A673 (cell line): ENCODE results near the gene VCP. TPM values are rescaled to one million over a fixed set of nuclear protein-coding genes. Genes with fewer than 3 reads are reported as not detected.

ENCODE experiments used
- BruUV-seq: library from RNA; stranded (reverse); fragments of 400-500 nt; replicated peaks from 2 replicates; lab custom pipeline; 2021; lab: Mats Ljungman, UMichigan
- CTCF ChIA-PET: fragments of 300-600 bp; sonication (Branson Sonifier 250); formaldehyde crosslinking; loops from one replicate; lab custom pipeline; 2022; ENCODE audit warnings: antibody characterized with exemption; lab: Charles Lee
- POLR2A ChIA-PET: fragments of 300-600 bp; sonication (Branson Sonifier 250); formaldehyde crosslinking; loops from one replicate; lab custom pipeline; 2022; ENCODE audit warnings: antibody characterized with exemption; ENCODE audit not compliant: low non-redundant PET; lab: Charles Lee
- DNase-seq: peaks from one replicate; pipeline ENCODE4 v3.0.0-alpha.2; 2015; ENCODE audit warnings: low spot score
- H3K27ac ChIP-seq: fragments of 200-600 bp; sonication (generic); 2 replicates; pipeline ENCODE4 v1.5.1; 2016; ENCODE audit warnings: mixed run types, low read depth, mild to moderate bottlenecking, mixed read lengths, antibody characterized with exemption, low read length; ENCODE audit not compliant: poor library complexity, severe bottlenecking
- H3K27me3 ChIP-seq: fragments of 200-600 bp; sonication (generic); replicated peaks from 2 replicates; pipeline ENCODE4 v1.6.1; 2017; ENCODE audit warnings: mixed run types, low read depth, mild to moderate bottlenecking, mixed read lengths, antibody characterized with exemption, low read length; ENCODE audit not compliant: insufficient read depth, poor library complexity
- H3K36me3 ChIP-seq: fragments of 200-600 bp; sonication (generic); 2 replicates; pipeline ENCODE4 v1.6.1; 2016; ENCODE audit warnings: mixed run types, mild to moderate bottlenecking, mixed read lengths, antibody characterized with exemption, low read length; ENCODE audit not compliant: insufficient read depth, poor library complexity, severe bottlenecking
- H3K4me1 ChIP-seq: fragments of 200-600 bp; sonication (generic); 2 replicates; pipeline ENCODE4 v1.6.1; 2017; ENCODE audit warnings: mixed run types, mild to moderate bottlenecking, mixed read lengths, antibody characterized with exemption, low read length; ENCODE audit not compliant: insufficient read depth, poor library complexity, severe bottlenecking
- H3K4me3 ChIP-seq: fragments of 200-600 bp; sonication (generic); 2 replicates; pipeline ENCODE4 v1.5.1; 2016; ENCODE audit warnings: low read depth, mixed run types, mild to moderate bottlenecking, mixed read lengths, low read length; ENCODE audit not compliant: poor library complexity, severe bottlenecking
- H3K9me3 ChIP-seq: fragments of 200-600 bp; sonication (generic); 2 replicates; pipeline ENCODE4 v1.6.1; 2016; ENCODE audit warnings: mixed run types, low read depth, mild to moderate bottlenecking, mixed read lengths, antibody characterized with exemption, low read length; ENCODE audit not compliant: poor library complexity, severe bottlenecking
- CTCF ChIP-seq: fragments of 300-800, 200-600 bp; sonication (generic); conservative IDR thresholded peaks from 2 replicates; pipeline ENCODE4 v1.5.1; 2017; ENCODE audit warnings: low read depth, mild to moderate bottlenecking, antibody characterized with exemption, low read length, moderate library complexity, mixed read lengths
- EZH2 ChIP-seq: fragments of 200-600 bp; sonication (generic); IDR thresholded peaks from 2 replicates; pipeline ENCODE4 v1.6.1; 2017; ENCODE audit warnings: borderline replicate concordance, low read depth, mild to moderate bottlenecking, mixed read lengths, antibody characterized with exemption, low read length; ENCODE audit not compliant: poor library complexity, severe bottlenecking
- intact Hi-C: fragments of 100-400 bp; cut with micrococcal nuclease; formaldehyde crosslinking; loops from one replicate; pipeline ENCODE4 v1.10.0; 2022; ENCODE audit not compliant: unreplicated experiment
- total RNA-seq: library from RNA; stranded (reverse); gene quantifications from 2 replicates; pipeline ENCODE4 v1.2.3, GENCODE V29; 2021

VCP gene
- total RNA-seq, 1 experiment from 2014 or later = 643 TPM

GRCh38 chr9:35076848-35077247, 4.4 kb upstream of the VCP start:
- H3K36me3 ChIP-seq = peaks cover 37% of the 10 kb centered on the region
- H3K27ac ChIP-seq = no peak overlapping the region
- no peaks in the 10 kb centered on the region for H3K9me3 ChIP-seq
- POLR2A ChIA-PET = no interaction called here
- intact Hi-C loops = no loop called here
- CTCF ChIA-PET = no interaction called here
- no peak for TF ChIP-seq EZH2
- TF ChIP-seq CTCF = no peak
- DNase-seq = no peak
- no peaks in the 10 kb centered on the region for H3K27me3 ChIP-seq
- no TSS peak for BruUV-seq
- H3K4me1 ChIP-seq = peaks cover 13% of the 10 kb centered on the region
- H3K4me3 ChIP-seq = no peak overlapping the region

- no peaks in the 10 kb centered on the region for H3K9me3 ChIP-seq
- peaks cover 12% of the 10 kb centered on the region for H3K4me1 ChIP-seq
- POLR2A ChIA-PET = no interaction called here
- intact Hi-C loops = no loop called here
- DNase-seq = no peak
- no peak overlapping the region for H3K4me3 ChIP-seq
- no peak for TF ChIP-seq CTCF
- TF ChIP-seq EZH2 = no peak
- no TSS peak for BruUV-seq
- H3K27me3 ChIP-seq = no peaks in the 10 kb centered on the region
- H3K27ac ChIP-seq = no peak overlapping the region
- peaks cover 37% of the 10 kb centered on the region for H3K36me3 ChIP-seq
- CTCF ChIA-PET = no interaction called here
These were observed 2.9 kb upstream of the VCP start for GRCh38 chr9:35075358-35075757.

- H3K9me3 ChIP-seq = no peaks in the 10 kb centered on the region
- peaks cover 39% of the 10 kb centered on the region for H3K36me3 ChIP-seq
- ChIA-PET CTCF (no interaction called here), POLR2A (no interaction called here)
- H3K4me1 ChIP-seq = peaks cover 12% of the 10 kb centered on the region
- H3K27ac ChIP-seq = no peak overlapping the region
- no peak overlapping the region for H3K4me3 ChIP-seq
- no TSS peak for BruUV-seq
- TF ChIP-seq EZH2 = no peak
- TF ChIP-seq CTCF = no peak
- no peak for DNase-seq
- intact Hi-C loops = no loop called here
- H3K27me3 ChIP-seq = no peaks in the 10 kb centered on the region
These were observed 2.4 kb upstream of the VCP start for GRCh38 chr9:35074791-35075190.
